Upper lobe of right lung (tissue), 1 donor: ENCODE results near the gene HDAC4. TPM values are rescaled to one million over a fixed set of nuclear protein-coding genes. Genes with fewer than 3 reads are reported as not detected.

Experiments
- ATAC-seq: fragments of 200-7000 bp; cut with Tn5 transposase; one replicate; pipeline ENCODE4 v1.9.1; 2020; ENCODE audit warnings: mild to moderate bottlenecking, moderate library complexity
- DNase-seq: peaks from one replicate; pipeline ENCODE4 v3.0.0-alpha.2; 2020
- H3K27ac ChIP-seq: fragments of 200-600 bp; one replicate; pipeline ENCODE4 v1.8.0; 2022
- H3K27me3 ChIP-seq: fragments of 200-600 bp; one replicate; pipeline ENCODE4 v1.8.0; 2022; ENCODE audit warnings: mild to moderate bottlenecking
- H3K36me3 ChIP-seq: fragments of 200-600 bp; one replicate; pipeline ENCODE4 v1.8.0; 2022
- H3K4me1 ChIP-seq: fragments of 200-600 bp; one replicate; pipeline ENCODE4 v1.8.0; 2022
- H3K4me3 ChIP-seq: fragments of 200-600 bp; one replicate; pipeline ENCODE4 v1.8.0; 2022; ENCODE audit warnings: mild to moderate bottlenecking
- H3K9me3 ChIP-seq: fragments of 200-600 bp; one replicate; pipeline ENCODE4 v1.8.0; 2022
- intact Hi-C: fragments of 100-400 bp; cut with DNase I; formaldehyde crosslinking; loops from one replicate; pipeline ENCODE4 v1.11.0; 2022
- total RNA-seq: library from RNA; stranded (reverse); fragmentation: NEBNext Ultra II Directional; extraction: Animal tissue kit (Norgen Biotek cat#: 25700); gene quantifications from one replicate; pipeline ENCODE4 v1.2.1, GENCODE V29; 2021
- TF ChIP-seq, protein P1 (sequence below): fragments of 200-600 bp; IDR thresholded peaks from one replicate; pipeline ENCODE4 v1.8.0; 2022; ENCODE audit warnings: antibody characterized with exemption
- donor health status: DM: no; HTN: yes; CAD: no; lungs with severe emphysema.

HDAC4 gene
- total RNA-seq, 1 donor from 2014 or later, result 44.1 TPM

DNA sequence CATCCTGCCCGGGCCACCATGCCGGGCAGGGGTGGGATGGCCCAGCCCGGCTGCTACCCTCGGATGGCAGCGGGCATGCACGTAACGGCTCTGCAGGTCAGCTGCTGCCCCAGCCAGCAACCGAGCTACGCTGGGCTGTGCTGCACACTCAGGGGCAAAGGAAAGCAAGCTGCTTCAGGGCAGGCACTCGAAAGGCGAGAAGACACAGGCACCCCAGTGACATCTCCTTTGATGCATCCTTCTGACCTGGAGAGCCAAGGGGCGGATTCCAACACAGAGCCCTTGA lies 8.8 kb downstream of the HDAC4 start:
- TF ChIP-seq, protein P1, sequence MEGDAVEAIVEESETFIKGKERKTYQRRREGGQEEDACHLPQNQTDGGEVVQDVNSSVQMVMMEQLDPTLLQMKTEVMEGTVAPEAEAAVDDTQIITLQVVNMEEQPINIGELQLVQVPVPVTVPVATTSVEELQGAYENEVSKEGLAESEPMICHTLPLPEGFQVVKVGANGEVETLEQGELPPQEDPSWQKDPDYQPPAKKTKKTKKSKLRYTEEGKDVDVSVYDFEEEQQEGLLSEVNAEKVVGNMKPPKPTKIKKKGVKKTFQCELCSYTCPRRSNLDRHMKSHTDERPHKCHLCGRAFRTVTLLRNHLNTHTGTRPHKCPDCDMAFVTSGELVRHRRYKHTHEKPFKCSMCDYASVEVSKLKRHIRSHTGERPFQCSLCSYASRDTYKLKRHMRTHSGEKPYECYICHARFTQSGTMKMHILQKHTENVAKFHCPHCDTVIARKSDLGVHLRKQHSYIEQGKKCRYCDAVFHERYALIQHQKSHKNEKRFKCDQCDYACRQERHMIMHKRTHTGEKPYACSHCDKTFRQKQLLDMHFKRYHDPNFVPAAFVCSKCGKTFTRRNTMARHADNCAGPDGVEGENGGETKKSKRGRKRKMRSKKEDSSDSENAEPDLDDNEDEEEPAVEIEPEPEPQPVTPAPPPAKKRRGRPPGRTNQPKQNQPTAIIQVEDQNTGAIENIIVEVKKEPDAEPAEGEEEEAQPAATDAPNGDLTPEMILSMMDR, result no peak
- DNase-seq (no peak), ATAC-seq (no peak)
- H3K27me3 ChIP-seq, result no peaks in the 10 kb centered on the region
- H3K27ac ChIP-seq, result no peak overlapping the region
- no peaks in the 10 kb centered on the region for H3K9me3 ChIP-seq
- no peak overlapping the region for H3K4me3 ChIP-seq
- H3K4me1 ChIP-seq, result peaks cover 13% of the 10 kb centered on the region
- no peaks in the 10 kb centered on the region for H3K36me3 ChIP-seq
- intact Hi-C loops, result no loop called here

DNA sequence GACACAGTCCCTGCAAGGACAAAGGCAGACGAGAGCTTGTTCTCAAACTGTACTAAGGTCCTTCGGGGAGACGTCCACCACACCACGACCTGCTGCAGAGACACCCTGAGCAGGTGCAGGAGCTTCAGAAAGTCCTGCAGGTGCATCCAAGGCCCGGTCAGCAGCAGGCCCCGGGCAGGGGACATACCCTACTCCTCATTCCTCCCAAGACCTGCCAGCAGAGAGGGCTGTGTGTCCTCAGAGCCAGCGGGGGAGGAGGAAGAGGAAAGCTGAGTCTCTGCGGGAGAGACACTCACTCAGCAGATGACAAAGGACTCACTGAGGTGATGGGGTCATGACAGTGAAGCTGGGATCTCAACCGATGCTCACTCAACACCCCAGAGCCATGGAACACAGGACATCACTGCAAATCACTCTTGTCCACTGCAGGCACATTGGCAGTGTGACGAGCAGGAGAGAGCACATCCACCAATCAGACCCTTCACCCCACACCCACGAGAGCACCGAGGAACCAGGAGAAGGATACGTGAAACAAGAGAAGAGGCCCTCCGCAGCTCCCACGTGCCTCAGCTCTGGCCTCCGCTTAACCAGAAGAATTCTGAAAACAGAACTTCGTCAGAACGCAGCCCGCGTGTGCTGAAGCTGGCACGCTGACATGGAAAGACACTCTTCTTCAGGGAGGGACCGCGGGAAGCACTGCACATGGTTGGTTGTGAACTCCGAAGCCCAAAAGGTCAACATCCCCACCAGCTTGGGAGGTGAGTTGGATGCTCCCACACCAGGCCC lies 9.3 kb downstream of the HDAC4 start:
- TF ChIP-seq, protein P1, result no peak

DNA sequence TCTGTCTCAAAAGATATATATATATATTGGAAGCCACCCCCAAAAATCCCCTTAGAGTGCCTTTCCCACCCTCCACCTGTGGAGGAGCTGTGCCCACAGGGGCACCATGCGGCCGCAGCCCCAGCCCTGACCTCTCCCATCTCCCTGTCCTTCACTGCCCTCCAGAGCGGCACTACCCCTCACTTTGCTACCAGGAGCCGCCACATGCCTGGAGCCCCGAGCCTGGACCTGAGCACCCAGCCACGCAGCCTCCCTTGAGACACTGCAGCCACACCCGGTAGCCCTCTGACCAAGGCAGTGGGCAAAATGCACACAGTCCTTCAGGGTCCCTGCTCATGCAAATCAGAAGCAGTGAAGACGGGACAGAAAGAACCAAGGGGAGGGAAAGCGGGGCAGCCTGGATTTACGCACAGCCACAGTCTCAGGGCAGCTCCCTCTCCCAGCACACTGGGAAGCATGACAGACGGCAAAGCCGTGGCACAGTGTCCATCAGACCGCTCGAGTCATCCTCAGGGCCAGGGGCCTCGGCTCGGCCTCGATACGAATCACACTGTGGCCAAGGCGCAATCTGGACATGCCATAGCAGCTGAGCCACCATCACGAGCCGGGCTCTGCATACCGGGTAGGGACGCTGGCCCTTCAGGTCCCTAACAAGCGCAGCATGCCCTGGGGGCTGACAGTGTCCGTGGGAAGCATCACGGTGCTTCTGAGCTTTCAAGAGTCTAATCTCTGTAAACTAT lies 10.1 kb downstream of the HDAC4 start:
- intact Hi-C loops, result no loop called here
- H3K36me3 ChIP-seq, result no peaks in the 10 kb centered on the region
- no peaks in the 10 kb centered on the region for H3K27me3 ChIP-seq
- no peak for ATAC-seq
- peaks cover 13% of the 10 kb centered on the region for H3K4me1 ChIP-seq
- H3K27ac ChIP-seq, result no peak overlapping the region
- TF ChIP-seq, protein P1, result no peak
- peak; percentile 54 for DNase-seq
- no peaks in the 10 kb centered on the region for H3K9me3 ChIP-seq
- no peak overlapping the region for H3K4me3 ChIP-seq

More for the DNA sequence above, 9.3 kb downstream of the HDAC4 start:
- Histone ChIP-seq H3K27me3 (no peaks in the 10 kb centered on the region), H3K9me3 (no peaks in the 10 kb centered on the region), H3K36me3 (no peaks in the 10 kb centered on the region), H3K4me3 (no peak overlapping the region), H3K27ac (no peak overlapping the region), H3K4me1 (peaks cover 13% of the 10 kb centered on the region)
- ATAC-seq (no peak), DNase-seq (peak; percentile 37)
- intact Hi-C loops, result no loop called here

DNA sequence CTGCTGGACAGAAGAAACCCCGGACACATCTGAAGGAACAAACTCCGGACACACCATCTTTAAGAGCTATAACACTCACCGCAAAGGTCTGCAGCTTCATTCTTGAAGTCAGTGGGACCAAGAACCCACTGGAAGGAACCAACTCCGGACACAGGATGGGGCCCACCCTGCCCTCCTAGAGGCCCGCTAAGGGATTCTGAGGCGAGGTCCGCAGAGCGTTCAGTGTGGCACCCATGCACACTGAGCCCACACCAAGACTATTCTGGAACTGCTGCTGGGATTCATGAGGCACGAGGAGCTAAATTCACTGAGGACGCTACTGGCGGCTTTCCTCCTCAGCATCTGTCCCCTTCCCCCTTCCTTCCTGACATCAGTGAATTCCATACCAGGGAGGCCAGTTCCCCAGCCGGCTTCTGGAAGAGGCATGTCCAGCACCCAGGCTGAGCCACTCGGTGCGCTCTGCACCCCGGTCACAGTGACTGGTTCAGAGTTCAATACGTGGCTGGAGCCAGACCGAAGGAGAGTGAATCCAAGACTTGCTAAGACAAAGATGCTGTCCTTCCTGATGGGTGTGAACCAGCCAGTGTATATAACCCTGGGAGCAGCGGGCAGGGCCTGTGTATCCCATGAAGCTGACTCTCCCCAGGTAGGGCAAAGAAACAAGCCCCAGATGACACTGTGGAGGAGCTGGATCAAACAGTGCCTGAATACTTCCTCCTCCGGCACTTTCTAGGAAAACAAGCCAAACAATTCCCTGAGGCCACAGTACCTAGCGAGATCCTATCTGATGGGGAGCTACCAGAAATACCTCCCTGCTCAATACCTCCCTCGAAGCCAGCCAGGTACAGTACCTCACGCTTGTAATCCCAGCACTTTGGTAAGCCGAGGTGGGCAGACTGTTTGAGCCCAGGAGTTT lies 11.1 kb downstream of the HDAC4 start:
- DNase-seq, result peak; percentile 57
- intact Hi-C loops, result no loop called here
- TF ChIP-seq, protein P1, result no peak

DNA sequence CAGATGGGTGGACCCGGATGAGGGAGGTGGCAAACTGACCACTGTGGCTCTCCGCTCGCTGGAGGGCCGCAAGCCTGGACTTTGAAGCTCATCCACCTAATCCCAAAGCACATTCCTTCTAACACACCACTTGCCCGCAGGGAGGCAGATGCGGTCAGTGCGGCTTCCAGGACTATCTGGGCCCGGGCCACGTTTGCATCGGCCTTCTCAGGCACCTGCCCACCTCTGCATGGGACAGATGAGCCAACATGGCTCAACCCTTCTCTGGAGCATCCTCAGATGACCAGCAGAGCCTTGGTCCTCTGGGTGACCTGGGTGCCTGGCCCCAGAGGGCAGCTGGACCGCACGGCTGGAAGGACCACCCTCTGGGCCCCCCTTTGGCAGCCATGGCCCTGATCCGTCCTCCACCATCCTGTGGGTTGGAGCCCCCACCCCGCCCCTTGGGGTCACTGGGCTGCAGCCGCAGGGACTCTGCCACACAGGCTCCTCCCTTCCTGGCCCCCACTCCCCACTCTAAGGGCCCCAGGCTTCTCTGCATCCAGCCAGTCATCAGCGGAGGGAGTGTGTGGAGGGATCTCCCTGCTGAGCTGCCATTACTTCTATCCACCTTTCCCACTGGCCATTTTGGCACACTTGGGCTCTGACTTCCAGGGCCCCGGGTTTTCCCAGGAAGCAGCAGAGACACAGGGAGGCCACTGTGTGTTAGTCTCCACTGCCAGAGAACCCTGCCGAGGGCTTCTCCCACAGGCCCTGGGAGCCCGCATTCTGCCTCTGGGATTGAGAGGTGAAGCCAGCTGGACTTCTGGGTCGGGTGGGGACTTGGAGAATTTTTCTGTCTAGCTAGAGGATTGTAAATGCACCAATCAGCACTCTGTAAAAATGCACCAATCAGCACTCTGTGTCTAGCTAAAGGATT lies 12.3 kb downstream of the HDAC4 start:
- Histone ChIP-seq H3K9me3 (no peaks in the 10 kb centered on the region), H3K27me3 (no peaks in the 10 kb centered on the region), H3K4me1 (peaks cover 11% of the 10 kb centered on the region), H3K4me3 (no peak overlapping the region), H3K36me3 (no peaks in the 10 kb centered on the region), H3K27ac (no peak overlapping the region)
- DNase-seq (peak; percentile 38), ATAC-seq (no peak)
- TF ChIP-seq, protein P1, result no peak
- intact Hi-C loops, result no loop called here

More for the DNA sequence above, 11.1 kb downstream of the HDAC4 start:
- no peak overlapping the region for H3K4me3 ChIP-seq
- H3K9me3 ChIP-seq, result no peaks in the 10 kb centered on the region
- no peaks in the 10 kb centered on the region for H3K36me3 ChIP-seq
- H3K27ac ChIP-seq, result no peak overlapping the region
- no peaks in the 10 kb centered on the region for H3K27me3 ChIP-seq
- ATAC-seq, result no peak
- H3K4me1 ChIP-seq, result peaks cover 13% of the 10 kb centered on the region
